PC-9 (cell line): Measurements from ENCODE around the gene SHH. TPM values are rescaled to one million over a fixed set of nuclear protein-coding genes. Genes with fewer than 3 reads are reported as not detected.

Source experiments
- BruUV-seq: library from RNA; stranded (reverse); fragments of 400-500 nt; replicated peaks from 2 replicates; lab custom pipeline; 2021; lab: Mats Ljungman, UMichigan
- CTCF ChIA-PET: fragments of 300-600 bp; sonication (Branson Sonifier 250); formaldehyde crosslinking; loops from one replicate; lab custom pipeline; 2022; ENCODE audit warnings: antibody characterized with exemption; lab: Charles Lee
- POLR2A ChIA-PET: fragments of 300-600 bp; sonication (Branson Sonifier 250); formaldehyde crosslinking; loops from one replicate; lab custom pipeline; 2022; ENCODE audit warnings: antibody characterized with exemption; ENCODE audit not compliant: unreplicated experiment; lab: Charles Lee
- DNase-seq, 2 experiments: peaks; one replicate each; pipeline versions ENCODE4 v3.0.0 to v3.0.0-alpha.2; 2015 to 2022; ENCODE audit warnings: mixed read lengths in 1 of 2
- H2AFZ ChIP-seq: fragments of 200-600 bp; sonication (generic); 2 replicates; pipeline ENCODE4 v1.8.1; 2017; ENCODE audit warnings: antibody characterized with exemption
- H3F3A ChIP-seq: fragments of 200-600 bp; sonication (generic); 2 replicates; pipeline ENCODE4 v1.8.1; 2017; ENCODE audit warnings: antibody characterized with exemption, mild to moderate bottlenecking, low read depth; ENCODE audit not compliant: insufficient read depth
- H3K27ac ChIP-seq: fragments of 200-600 bp; sonication (generic); 2 replicates; pipeline ENCODE4 v1.6.1; 2016; ENCODE audit warnings: mixed run types
- H3K27me3 ChIP-seq: fragments of 200-600 bp; sonication (generic); 2 replicates; pipeline ENCODE4 v1.6.1; 2016; ENCODE audit warnings: low read depth, mixed run types; ENCODE audit not compliant: insufficient read depth
- H3K36me3 ChIP-seq: fragments of 200-600 bp; sonication (generic); 2 replicates; pipeline ENCODE4 v1.6.1; 2016; ENCODE audit warnings: low read depth, mixed run types
- H3K4me1 ChIP-seq: fragments of 200-600 bp; sonication (generic); replicated peaks from 2 replicates; pipeline ENCODE4 v1.6.1; 2016; ENCODE audit warnings: mixed run types; ENCODE audit not compliant: insufficient read depth
- H3K4me2 ChIP-seq: fragments of 200-600 bp; sonication (generic); 2 replicates; pipeline ENCODE4 v1.6.1; 2017; ENCODE audit warnings: mixed run types
- H3K4me3 ChIP-seq: fragments of 200-600 bp; sonication (generic); 2 replicates; pipeline ENCODE4 v1.6.1; 2016; ENCODE audit warnings: mixed run types
- H3K79me2 ChIP-seq: fragments of 200-600 bp; sonication (generic); 2 replicates; pipeline ENCODE4 v1.6.1; 2017; ENCODE audit warnings: low read depth, mixed run types
- H3K9me2 ChIP-seq: fragments of 200-600 bp; sonication (generic); 2 replicates; pipeline ENCODE4 v1.8.1; 2017; ENCODE audit warnings: mild to moderate bottlenecking; ENCODE audit not compliant: insufficient read depth
- H3K9me3 ChIP-seq: fragments of 200-600 bp; sonication (generic); 2 replicates; pipeline ENCODE4 v1.8.1; 2016; ENCODE audit warnings: low read depth; ENCODE audit not compliant: insufficient read depth
- H4K20me1 ChIP-seq: fragments of 200-600 bp; sonication (generic); 2 replicates; pipeline ENCODE4 v1.8.1; 2017; ENCODE audit not compliant: insufficient read depth
- EZH2 ChIP-seq: fragments of 200-600 bp; sonication (generic); IDR thresholded peaks from 2 replicates; pipeline ENCODE4 v1.8.0; 2017; ENCODE audit warnings: antibody characterized with exemption, low read depth
- intact Hi-C: fragments of 100-400 bp; cut with micrococcal nuclease; formaldehyde crosslinking; loops from one replicate; pipeline ENCODE4 v1.10.0; 2022; ENCODE audit not compliant: unreplicated experiment
- total RNA-seq: library from RNA; stranded (reverse); gene quantifications from 2 replicates; pipeline ENCODE4 v1.2.3, GENCODE V29; 2021
- TF ChIP-seq, protein P1 (sequence below): fragments of 200-600 bp; sonication (generic); conservative IDR thresholded peaks from 2 replicates; pipeline ENCODE4 v1.6.1; 2017; ENCODE audit warnings: mixed run types, antibody characterized with exemption, mild to moderate bottlenecking, moderate library complexity

The SHH gene
- total RNA-seq, 1 experiment from 2014 or later, result not detected

DNA sequence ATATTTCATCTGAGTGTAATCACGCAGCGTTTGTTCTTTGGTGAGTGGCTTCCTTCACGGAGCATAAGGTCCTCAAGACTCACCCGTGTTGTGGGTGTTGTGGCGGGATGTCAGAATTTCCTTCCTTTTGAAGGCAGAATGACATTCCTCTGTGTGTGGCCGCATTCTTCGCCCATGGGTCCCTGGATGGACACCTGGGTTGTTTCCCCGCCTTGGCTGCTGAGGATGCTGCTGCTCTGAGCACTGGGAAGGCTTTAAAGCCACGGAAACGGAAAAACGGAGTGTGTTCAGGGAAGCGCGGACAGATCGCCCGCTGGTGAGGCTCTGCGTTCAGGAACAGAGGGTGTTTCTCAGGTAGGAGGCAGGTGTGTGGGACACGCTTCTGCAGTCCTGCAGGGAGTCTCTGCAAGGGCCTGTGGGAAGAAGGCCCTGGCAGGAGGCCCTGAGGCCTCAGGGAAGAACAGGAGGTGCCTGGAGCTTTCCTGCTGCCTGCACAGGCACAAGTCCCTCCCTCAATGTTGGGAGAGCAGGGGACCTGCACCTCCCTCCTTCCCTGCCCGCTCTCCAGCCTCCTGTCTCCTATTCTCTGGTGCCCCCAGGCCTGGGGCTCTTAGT, 35.7 kb upstream of the SHH start:
- no peak overlapping the region for H3K4me3 ChIP-seq
- CTCF ChIA-PET, result no interaction called here
- no peaks in the 10 kb centered on the region for H4K20me1 ChIP-seq
- H3K79me2 ChIP-seq, result no peaks in the 10 kb centered on the region
- H3K36me3 ChIP-seq, result no peaks in the 10 kb centered on the region
- H3K4me1 ChIP-seq, result peaks cover 12% of the 10 kb centered on the region
- POLR2A ChIA-PET, result no interaction called here
- DNase-seq, result no peak
- no TSS peak for BruUV-seq
- no peak overlapping the region for H3K27ac ChIP-seq
- no peak for TF ChIP-seq EZH2
- TF ChIP-seq, protein P1, sequence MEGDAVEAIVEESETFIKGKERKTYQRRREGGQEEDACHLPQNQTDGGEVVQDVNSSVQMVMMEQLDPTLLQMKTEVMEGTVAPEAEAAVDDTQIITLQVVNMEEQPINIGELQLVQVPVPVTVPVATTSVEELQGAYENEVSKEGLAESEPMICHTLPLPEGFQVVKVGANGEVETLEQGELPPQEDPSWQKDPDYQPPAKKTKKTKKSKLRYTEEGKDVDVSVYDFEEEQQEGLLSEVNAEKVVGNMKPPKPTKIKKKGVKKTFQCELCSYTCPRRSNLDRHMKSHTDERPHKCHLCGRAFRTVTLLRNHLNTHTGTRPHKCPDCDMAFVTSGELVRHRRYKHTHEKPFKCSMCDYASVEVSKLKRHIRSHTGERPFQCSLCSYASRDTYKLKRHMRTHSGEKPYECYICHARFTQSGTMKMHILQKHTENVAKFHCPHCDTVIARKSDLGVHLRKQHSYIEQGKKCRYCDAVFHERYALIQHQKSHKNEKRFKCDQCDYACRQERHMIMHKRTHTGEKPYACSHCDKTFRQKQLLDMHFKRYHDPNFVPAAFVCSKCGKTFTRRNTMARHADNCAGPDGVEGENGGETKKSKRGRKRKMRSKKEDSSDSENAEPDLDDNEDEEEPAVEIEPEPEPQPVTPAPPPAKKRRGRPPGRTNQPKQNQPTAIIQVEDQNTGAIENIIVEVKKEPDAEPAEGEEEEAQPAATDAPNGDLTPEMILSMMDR, result no peak
- no peak overlapping the region for H2AFZ ChIP-seq
- intact Hi-C loops, result no loop called here
- H3K4me2 ChIP-seq, result no peak overlapping the region
- H3K9me3 ChIP-seq, result no peaks in the 10 kb centered on the region
- H3K27me3 ChIP-seq, result no peaks in the 10 kb centered on the region
- H3K9me2 ChIP-seq, result no peaks in the 10 kb centered on the region
- no peaks in the 10 kb centered on the region for H3F3A ChIP-seq

DNA sequence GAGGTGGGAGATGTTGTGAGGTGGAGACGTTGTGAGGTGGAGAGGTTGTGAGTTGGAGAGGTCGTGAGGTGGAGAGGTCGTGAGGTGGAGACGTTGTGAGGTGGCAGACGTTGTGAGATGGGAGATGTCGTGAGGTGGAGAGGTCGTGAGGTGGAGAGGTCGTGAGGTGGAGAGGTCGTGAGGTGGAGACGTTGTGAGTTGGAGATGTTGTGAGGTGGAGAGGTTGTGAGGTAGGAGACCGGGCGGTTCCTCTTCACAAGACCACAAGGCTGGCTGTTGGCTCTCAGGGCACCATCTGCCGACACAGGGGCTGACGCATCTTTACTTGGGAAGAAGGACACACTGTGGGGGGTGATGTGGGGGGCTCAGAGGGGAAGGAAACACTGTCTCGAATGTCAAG, 34.7 kb upstream of the SHH start:
- no TSS peak for BruUV-seq
- Histone ChIP-seq H3K9me2 (no peaks in the 10 kb centered on the region), H3K79me2 (no peaks in the 10 kb centered on the region), H3K9me3 (no peaks in the 10 kb centered on the region), H2AFZ (no peak overlapping the region), H3F3A (no peaks in the 10 kb centered on the region), H3K27me3 (no peaks in the 10 kb centered on the region), H3K27ac (no peak overlapping the region), H3K4me3 (no peak overlapping the region), H4K20me1 (no peaks in the 10 kb centered on the region), H3K4me2 (no peak overlapping the region), H3K36me3 (no peaks in the 10 kb centered on the region), H3K4me1 (peaks cover 12% of the 10 kb centered on the region)
- ChIA-PET POLR2A (no interaction called here), CTCF (no interaction called here)
- intact Hi-C loops, result no loop called here
- DNase-seq, result no peak
- no peak for TF ChIP-seq EZH2
- TF ChIP-seq, protein P1, result no peak

DNA sequence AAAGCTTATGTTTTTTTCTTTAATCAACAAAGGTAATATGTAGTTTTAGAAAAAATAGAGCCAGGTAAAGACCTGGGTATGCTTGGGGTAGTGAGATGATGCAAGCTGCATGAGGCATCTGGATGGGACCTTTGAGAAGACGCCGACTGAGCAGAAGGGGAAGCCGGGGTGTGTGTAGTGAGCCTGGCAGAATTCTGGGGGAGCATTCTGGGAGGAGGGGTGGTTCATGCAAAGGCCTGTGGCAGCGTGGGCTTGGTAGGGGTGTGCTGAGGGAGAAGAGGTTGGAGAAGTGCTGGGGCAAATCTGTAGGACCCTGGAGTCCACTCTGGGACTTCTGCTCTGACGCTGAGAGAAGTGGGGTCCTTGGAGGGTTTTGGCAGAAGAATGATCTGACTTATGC, 33.9 kb upstream of the SHH start:
- Histone ChIP-seq H3K27me3 (no peaks in the 10 kb centered on the region), H3K4me1 (peaks cover 12% of the 10 kb centered on the region), H3K4me2 (no peak overlapping the region), H3K9me3 (no peaks in the 10 kb centered on the region), H3F3A (no peaks in the 10 kb centered on the region), H2AFZ (no peak overlapping the region), H3K9me2 (no peaks in the 10 kb centered on the region), H3K36me3 (no peaks in the 10 kb centered on the region), H4K20me1 (no peaks in the 10 kb centered on the region), H3K79me2 (no peaks in the 10 kb centered on the region), H3K4me3 (no peak overlapping the region), H3K27ac (no peak overlapping the region)
- ChIA-PET CTCF (interaction anchor here (0.7 kb wide), 1 partner anchor 169 kb away, joined by 4 read pairs; no protein-coding TSS in a partner anchor), POLR2A (interaction anchor here (0.7 kb wide), 1 partner anchor 963 kb away, joined by 4 read pairs; no protein-coding TSS in a partner anchor)
- intact Hi-C loops, result no loop called here
- no peak for TF ChIP-seq EZH2
- TF ChIP-seq, protein P1, result no peak
- BruUV-seq, result no TSS peak
- DNase-seq, result no peak
